Measurements from ENCODE around the gene SAMD11. TPM values are rescaled to one million over a fixed set of nuclear protein-coding genes. Genes with fewer than 3 reads are reported as not detected.
A peak's percentile ranks its signal among the peaks of the same experiment; 100 is the strongest.
"Not testable (repeated sequence)": the region's sequence is repeated elsewhere in the genome, so short reads cannot be mapped to it uniquely, and the experiment has no call there.

The SAMD11 gene
- total RNA-seq, 1 donor from 2014 or later, result not detected

- TF ChIP-seq, protein P1, sequence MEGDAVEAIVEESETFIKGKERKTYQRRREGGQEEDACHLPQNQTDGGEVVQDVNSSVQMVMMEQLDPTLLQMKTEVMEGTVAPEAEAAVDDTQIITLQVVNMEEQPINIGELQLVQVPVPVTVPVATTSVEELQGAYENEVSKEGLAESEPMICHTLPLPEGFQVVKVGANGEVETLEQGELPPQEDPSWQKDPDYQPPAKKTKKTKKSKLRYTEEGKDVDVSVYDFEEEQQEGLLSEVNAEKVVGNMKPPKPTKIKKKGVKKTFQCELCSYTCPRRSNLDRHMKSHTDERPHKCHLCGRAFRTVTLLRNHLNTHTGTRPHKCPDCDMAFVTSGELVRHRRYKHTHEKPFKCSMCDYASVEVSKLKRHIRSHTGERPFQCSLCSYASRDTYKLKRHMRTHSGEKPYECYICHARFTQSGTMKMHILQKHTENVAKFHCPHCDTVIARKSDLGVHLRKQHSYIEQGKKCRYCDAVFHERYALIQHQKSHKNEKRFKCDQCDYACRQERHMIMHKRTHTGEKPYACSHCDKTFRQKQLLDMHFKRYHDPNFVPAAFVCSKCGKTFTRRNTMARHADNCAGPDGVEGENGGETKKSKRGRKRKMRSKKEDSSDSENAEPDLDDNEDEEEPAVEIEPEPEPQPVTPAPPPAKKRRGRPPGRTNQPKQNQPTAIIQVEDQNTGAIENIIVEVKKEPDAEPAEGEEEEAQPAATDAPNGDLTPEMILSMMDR (IDR thresholded peaks at IDR 0.05), result no peak
- Mint-ChIP-seq H3K9me3 (no peaks in the 10 kb centered on the region), H3K27me3 (peaks cover 27% of the 10 kb centered on the region), H3K36me3 (ENCODE audit: low read depth) (no peaks in the 10 kb centered on the region), H3K27ac (no peak overlapping the region), H3K4me3 (no peak overlapping the region), H3K4me1 (peaks cover 4% of the 10 kb centered on the region)
- ATAC-seq (ENCODE audit: low read depth) (no peak), DNase-seq (no peak)
- intact Hi-C loops (cut with micrococcal nuclease), result no loop called here
- ChIA-PET CTCF (interaction anchor here (3.4 kb wide), 1 partner anchor 68 kb away, joined by 10 read pairs; no protein-coding TSS in a partner anchor), POLR2A (no interaction called here)
These were observed 50.5 kb downstream of the SAMD11 start for GRCh38 chr1:974293-974640.

- ATAC-seq (ENCODE audit: low read depth) (no peak), DNase-seq (no peak)
- ChIA-PET CTCF (interaction anchor here (3.4 kb wide), 1 partner anchor 69 kb away, joined by 10 read pairs; no protein-coding TSS in a partner anchor), POLR2A (no interaction called here)
- Mint-ChIP-seq H3K27ac (no peak overlapping the region), H3K9me3 (no peaks in the 10 kb centered on the region), H3K4me3 (no peak overlapping the region), H3K27me3 (peaks cover 24% of the 10 kb centered on the region), H3K4me1 (peaks cover 4% of the 10 kb centered on the region), H3K36me3 (ENCODE audit: low read depth) (no peaks in the 10 kb centered on the region)
- intact Hi-C loops (cut with micrococcal nuclease), result no loop called here
- TF ChIP-seq, protein P1 (IDR thresholded peaks at IDR 0.05), result no peak
These were observed 51.1 kb downstream of the SAMD11 start for GRCh38 chr1:974687-975328.

DNA sequence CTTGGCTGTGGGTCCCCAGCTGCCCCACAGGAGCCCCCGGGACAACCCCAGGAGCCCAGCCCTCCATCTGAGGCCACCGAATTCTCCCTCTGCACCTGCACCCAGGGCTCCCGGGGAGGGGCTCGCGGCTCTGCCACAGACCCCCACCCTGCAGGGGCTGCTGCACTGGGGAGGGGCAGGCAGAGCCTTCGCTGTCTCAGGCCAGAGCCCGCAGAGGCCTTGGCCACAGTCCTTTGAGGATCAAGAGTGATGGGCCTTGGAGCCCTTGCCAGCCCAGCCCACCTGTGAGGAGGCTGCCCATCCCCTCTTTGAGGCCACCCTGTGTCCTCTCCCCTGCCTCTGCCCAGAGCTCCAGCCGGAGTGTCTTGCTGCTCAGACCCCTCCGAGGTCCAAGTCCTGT is 51.6 kb downstream of the SAMD11 start:
- POLR2A ChIA-PET, result interaction anchor here (0.6 to 1.3 kb wide), 2 partner anchors 9 to 927 kb away, joined by 5 to 6 read pairs; no protein-coding TSS in a partner anchor
- CTCF ChIA-PET, result interaction anchor here (1.2 to 3.4 kb wide), 4 partner anchors 19 to 78 kb away, joined by 3 to 10 read pairs (median 4); no protein-coding TSS in a partner anchor
- H3K27ac Mint-ChIP-seq, result no peak overlapping the region
- no peak for ATAC-seq (ENCODE audit: low read depth)
- H3K9me3 Mint-ChIP-seq, result no peaks in the 10 kb centered on the region
- no peak overlapping the region for H3K4me3 Mint-ChIP-seq
- DNase-seq, result no peak
- peaks cover 4% of the 10 kb centered on the region for H3K4me1 Mint-ChIP-seq
- intact Hi-C loops (cut with micrococcal nuclease), result no loop called here
- H3K36me3 Mint-ChIP-seq (ENCODE audit: low read depth), result no peaks in the 10 kb centered on the region
- H3K27me3 Mint-ChIP-seq, result peaks cover 24% of the 10 kb centered on the region
- TF ChIP-seq, protein P1 (IDR thresholded peaks at IDR 0.05), result no peak

- CTCF ChIA-PET, result interaction anchor here (0.6 to 3.4 kb wide), 7 partner anchors 12 to 147 kb away, joined by 3 to 10 read pairs (median 3); no protein-coding TSS in a partner anchor
- Mint-ChIP-seq H3K4me3 (no peak overlapping the region), H3K27ac (no peak overlapping the region), H3K9me3 (no peaks in the 10 kb centered on the region), H3K36me3 (ENCODE audit: low read depth) (no peaks in the 10 kb centered on the region), H3K4me1 (peaks cover 4% of the 10 kb centered on the region), H3K27me3 (peaks cover 24% of the 10 kb centered on the region)
- POLR2A ChIA-PET, result interaction anchor here (0.6 to 1.3 kb wide), 4 partner anchors 9 to 926 kb away, joined by 3 to 6 read pairs (median 4); partner anchors contain the start of gene ISG15
- intact Hi-C loops (cut with micrococcal nuclease), result loop anchor here (1.0 kb wide), 2 partner anchors 71 to 107 kb away; no protein-coding TSS in a partner anchor
- ATAC-seq (ENCODE audit: low read depth) (peak; percentile 90), DNase-seq (peak; percentile 64)
- TF ChIP-seq, protein P1 (IDR thresholded peaks at IDR 0.05), result no peak
These were observed 52.4 kb downstream of the SAMD11 start for GRCh38 chr1:975896-976683.

- H3K36me3 Mint-ChIP-seq (ENCODE audit: low read depth); H3K9me3 Mint-ChIP-seq; DNase-seq; H3K27ac Mint-ChIP-seq; H3K4me3 Mint-ChIP-seq; ATAC-seq (ENCODE audit: low read depth); H3K4me1 Mint-ChIP-seq: not testable (repeated sequence)
- intact Hi-C loops (cut with micrococcal nuclease), result loop anchor here (1.0 kb wide), 2 partner anchors 71 to 107 kb away; no protein-coding TSS in a partner anchor
- ChIA-PET POLR2A (interaction anchor here (1.3 kb wide), 1 partner anchor 10 kb away, joined by 5 read pairs; no protein-coding TSS in a partner anchor), CTCF (interaction anchor here (0.7 to 3.4 kb wide), 6 partner anchors 20 to 146 kb away, joined by 3 to 10 read pairs (median 4); no protein-coding TSS in a partner anchor)
- peaks cover 22% of the 10 kb centered on the region for H3K27me3 Mint-ChIP-seq
These were observed 53.1 kb downstream of the SAMD11 start for GRCh38 chr1:976791-977190.
